Measurements from ENCODE around the gene TCEAL8.

Gene TCEAL8, protein sequence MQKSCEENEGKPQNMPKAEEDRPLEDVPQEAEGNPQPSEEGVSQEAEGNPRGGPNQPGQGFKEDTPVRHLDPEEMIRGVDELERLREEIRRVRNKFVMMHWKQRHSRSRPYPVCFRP

DNA sequence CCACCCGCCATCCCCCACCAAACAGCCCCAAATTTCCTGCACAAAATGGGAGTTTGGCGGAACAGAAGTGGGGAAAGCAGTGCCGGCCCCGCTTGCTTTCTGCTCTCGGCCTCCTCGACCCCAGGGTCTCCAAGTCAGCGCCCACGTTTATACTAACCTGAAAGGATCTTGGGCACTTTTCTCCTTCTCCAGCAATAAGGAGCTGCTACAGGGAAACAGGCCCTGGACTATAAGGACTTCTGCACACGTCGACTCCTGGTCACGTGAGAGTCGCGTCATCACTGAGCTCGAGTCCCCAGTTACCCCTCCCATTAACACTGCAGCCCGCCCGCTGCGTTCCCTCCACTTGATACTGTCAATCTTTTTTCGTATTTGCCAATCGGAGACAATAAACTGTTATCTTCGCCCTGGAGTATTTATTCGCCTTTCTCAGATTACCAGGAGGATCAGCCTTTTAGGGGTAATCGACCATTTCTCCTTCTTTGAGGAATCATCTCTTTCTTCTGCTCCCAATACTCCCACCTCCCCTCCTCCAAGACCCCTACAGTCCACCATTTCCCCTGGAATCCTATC lies at the start of gene TCEAL8:
TSS of gene TCEAL8 (minus strand) at position 235 of the 573 bp plus-strand sequence. CDS start 1,176 bp downstream, outside the sequence.
- H3K36me3 ChIP-seq (ENCODE audit: control insufficient read depth, insufficient read depth, low read length, severe bottlenecking), result no peaks in the 10 kb centered on the region
- no peaks in the 10 kb centered on the region for H3K9me3 ChIP-seq (ENCODE audit: control insufficient read depth, low read length)
- peak; percentile 86 for DNase-seq (ENCODE audit: low read depth)
- peak within 1 kb of the TSS; percentile 93 for H3K9ac ChIP-seq (ENCODE audit: low read length)
- H3K27me3 ChIP-seq (replicated peaks; ENCODE audit: control insufficient read depth, insufficient read depth, low read length), result peaks cover 17% of the 10 kb centered on the region
- H3K4me1 ChIP-seq (ENCODE audit: control insufficient read depth, insufficient read depth, low read length), result no peaks in the 10 kb centered on the region
- H3K4me3 ChIP-seq (ENCODE audit: low read length), result peak within 1 kb of the TSS; percentile 93

DNA sequence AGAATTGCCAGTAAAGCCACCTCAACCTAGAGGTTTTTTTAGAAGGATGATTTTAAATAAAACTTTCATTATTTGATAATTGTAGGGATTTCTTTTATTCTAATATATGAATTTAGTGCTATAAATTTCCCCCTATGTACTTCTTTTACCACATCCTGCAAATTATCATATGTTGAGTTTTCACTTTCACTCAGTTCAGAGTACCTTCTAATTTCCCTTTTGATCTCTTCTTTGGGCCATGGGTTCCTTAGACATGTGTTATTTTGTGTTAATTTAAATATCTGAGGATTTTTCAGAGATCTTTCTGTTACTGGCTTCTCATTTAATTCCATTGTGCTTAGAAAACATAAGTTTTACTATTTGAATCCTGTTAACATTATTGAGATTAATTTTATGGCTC lies 49.8 kb upstream of the TCEAL8 start:
- peaks cover 10% of the 10 kb centered on the region for H3K9me3 ChIP-seq (ENCODE audit: control insufficient read depth, low read length)
- no peaks in the 10 kb centered on the region for H3K36me3 ChIP-seq (ENCODE audit: control insufficient read depth, insufficient read depth, low read length, severe bottlenecking)
- H3K9ac ChIP-seq (ENCODE audit: low read length), result no peak overlapping the region
- H3K4me3 ChIP-seq (ENCODE audit: low read length), result no peak overlapping the region
- no peaks in the 10 kb centered on the region for H3K4me1 ChIP-seq (ENCODE audit: control insufficient read depth, insufficient read depth, low read length)
- peaks cover 40% of the 10 kb centered on the region for H3K27me3 ChIP-seq (replicated peaks; ENCODE audit: control insufficient read depth, insufficient read depth, low read length)
- no peak for DNase-seq (ENCODE audit: low read depth)

DNA sequence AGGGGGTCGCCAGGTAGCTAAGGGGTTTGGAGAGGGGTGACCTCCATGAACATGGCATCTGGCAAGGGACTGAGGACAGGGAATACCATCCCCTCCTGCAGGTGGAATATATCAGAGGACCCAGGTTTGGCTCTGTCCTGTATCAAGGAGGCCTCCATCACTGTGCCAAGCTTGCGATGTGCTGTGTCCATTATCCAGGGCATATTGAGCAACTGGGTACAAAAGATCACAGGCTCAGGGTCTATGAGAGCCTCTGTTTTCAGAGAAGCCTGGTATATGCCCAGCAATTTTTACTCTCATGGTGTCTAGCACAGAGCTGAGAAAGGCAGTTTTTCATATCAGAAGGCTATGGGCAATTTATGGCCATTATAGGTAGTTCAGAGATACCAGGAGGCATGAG lies 38.2 kb upstream of the TCEAL8 start:
- Histone ChIP-seq H3K4me1 (ENCODE audit: control insufficient read depth, insufficient read depth, low read length) (no peaks in the 10 kb centered on the region), H3K9me3 (ENCODE audit: control insufficient read depth, low read length) (peaks cover 11% of the 10 kb centered on the region), H3K9ac (ENCODE audit: low read length) (no peak overlapping the region), H3K27me3 (replicated peaks; ENCODE audit: control insufficient read depth, insufficient read depth, low read length) (peaks cover 24% of the 10 kb centered on the region), H3K4me3 (ENCODE audit: low read length) (no peak overlapping the region), H3K36me3 (ENCODE audit: control insufficient read depth, insufficient read depth, low read length, severe bottlenecking) (no peaks in the 10 kb centered on the region)
- DNase-seq (ENCODE audit: low read depth), result no peak

DNA sequence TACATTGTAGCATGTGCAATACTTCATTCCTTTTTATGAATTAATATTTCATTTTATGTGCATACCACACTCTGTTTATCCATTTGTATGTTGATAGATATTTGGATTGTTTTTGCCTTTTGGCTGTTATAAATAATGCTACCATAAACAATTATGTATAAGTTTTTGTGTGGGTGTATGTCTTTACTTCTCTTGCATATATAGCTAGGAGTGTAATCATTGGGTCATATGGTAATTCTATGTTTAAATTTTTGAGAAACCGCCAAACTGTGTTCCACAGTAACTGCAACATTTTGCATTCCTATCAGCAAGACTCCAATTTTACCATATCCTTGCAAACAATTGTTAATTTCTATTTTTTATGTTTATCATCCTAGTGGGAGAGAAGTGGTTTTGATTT lies 24.7 kb upstream of the TCEAL8 start:
- no peaks in the 10 kb centered on the region for H3K9me3 ChIP-seq (ENCODE audit: control insufficient read depth, low read length)
- no peaks in the 10 kb centered on the region for H3K36me3 ChIP-seq (ENCODE audit: control insufficient read depth, insufficient read depth, low read length, severe bottlenecking)
- peaks cover 41% of the 10 kb centered on the region for H3K27me3 ChIP-seq (replicated peaks; ENCODE audit: control insufficient read depth, insufficient read depth, low read length)
- H3K4me1 ChIP-seq (ENCODE audit: control insufficient read depth, insufficient read depth, low read length), result no peaks in the 10 kb centered on the region
- no peak overlapping the region for H3K4me3 ChIP-seq (ENCODE audit: low read length)
- H3K9ac ChIP-seq (ENCODE audit: low read length), result no peak overlapping the region
- no peak for DNase-seq (ENCODE audit: low read depth)

DNA sequence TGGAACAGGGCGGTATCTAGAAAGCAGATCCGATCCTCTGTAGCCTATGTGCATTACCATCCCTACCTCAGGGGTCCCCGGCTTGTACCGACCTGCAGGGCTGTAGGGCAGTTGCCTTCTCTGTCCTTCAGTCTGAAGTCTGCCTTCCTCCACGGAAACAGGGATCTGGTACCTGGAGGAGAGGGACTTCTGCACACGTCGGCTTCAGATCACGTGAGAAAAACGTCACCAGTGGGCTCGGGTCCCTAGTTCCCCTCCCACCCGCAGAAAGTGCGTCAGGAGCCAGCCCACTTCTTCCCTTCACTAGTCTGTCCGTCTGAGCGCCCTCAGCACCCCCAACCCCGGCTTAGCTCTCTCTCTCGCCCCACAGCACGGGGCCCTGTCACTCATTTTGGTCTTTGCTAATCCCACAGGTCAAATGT lies 21.6 kb upstream of the TCEAL8 start, which contains the start of gene TCEAL5:
TSS of gene TCEAL5 (minus strand) at position 170 of the 422 bp plus-strand sequence. CDS start 2,187 bp downstream, outside the sequence.
- Histone ChIP-seq H3K9me3 (ENCODE audit: control insufficient read depth, low read length) (no peaks in the 10 kb centered on the region), H3K4me1 (ENCODE audit: control insufficient read depth, insufficient read depth, low read length) (no peaks in the 10 kb centered on the region), H3K27me3 (replicated peaks; ENCODE audit: control insufficient read depth, insufficient read depth, low read length) (peaks cover 61% of the 10 kb centered on the region), H3K4me3 (ENCODE audit: low read length) (no peak within 1 kb of the TSS), H3K36me3 (ENCODE audit: control insufficient read depth, insufficient read depth, low read length, severe bottlenecking) (no peaks in the 10 kb centered on the region), H3K9ac (ENCODE audit: low read length) (no peak within 1 kb of the TSS)
- no peak for DNase-seq (ENCODE audit: low read depth)

DNA sequence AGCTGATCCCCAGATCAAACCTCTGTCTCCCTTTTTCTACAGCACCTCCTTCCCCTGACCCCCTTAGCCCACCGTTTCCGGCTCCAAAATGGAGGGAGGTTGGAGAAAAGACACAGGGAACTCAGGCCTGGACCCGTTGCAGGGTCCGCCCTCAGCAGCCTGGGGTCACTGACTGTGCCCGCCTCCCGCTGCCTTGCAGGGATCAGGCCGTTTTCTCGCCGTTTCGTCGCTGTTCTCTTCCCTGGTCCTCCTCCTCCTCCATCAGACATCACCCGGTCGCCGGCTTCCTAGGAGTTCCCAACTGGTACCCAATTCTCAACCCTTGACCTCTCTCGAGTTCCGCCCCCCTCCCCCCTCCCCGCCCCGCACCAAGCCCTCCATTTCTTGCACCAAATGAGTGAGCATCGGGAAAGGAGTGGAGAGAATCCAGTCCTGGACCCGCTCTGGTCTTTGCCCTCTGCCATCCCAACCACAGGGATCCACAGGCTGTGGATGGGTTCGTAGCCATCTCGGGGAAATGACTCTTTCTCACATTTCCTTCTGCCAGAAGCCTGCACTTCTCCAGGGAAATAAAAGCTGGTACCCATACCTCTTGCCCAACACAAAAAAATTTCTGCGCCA lies 21.1 kb upstream of the TCEAL8 start:
- Histone ChIP-seq H3K27me3 (replicated peaks; ENCODE audit: control insufficient read depth, insufficient read depth, low read length) (peaks cover 64% of the 10 kb centered on the region), H3K4me1 (ENCODE audit: control insufficient read depth, insufficient read depth, low read length) (no peaks in the 10 kb centered on the region), H3K9ac (ENCODE audit: low read length) (no peak overlapping the region), H3K4me3 (ENCODE audit: low read length) (no peak overlapping the region), H3K36me3 (ENCODE audit: control insufficient read depth, insufficient read depth, low read length, severe bottlenecking) (no peaks in the 10 kb centered on the region), H3K9me3 (ENCODE audit: control insufficient read depth, low read length) (no peaks in the 10 kb centered on the region)
- no peak for DNase-seq (ENCODE audit: low read depth)

DNA sequence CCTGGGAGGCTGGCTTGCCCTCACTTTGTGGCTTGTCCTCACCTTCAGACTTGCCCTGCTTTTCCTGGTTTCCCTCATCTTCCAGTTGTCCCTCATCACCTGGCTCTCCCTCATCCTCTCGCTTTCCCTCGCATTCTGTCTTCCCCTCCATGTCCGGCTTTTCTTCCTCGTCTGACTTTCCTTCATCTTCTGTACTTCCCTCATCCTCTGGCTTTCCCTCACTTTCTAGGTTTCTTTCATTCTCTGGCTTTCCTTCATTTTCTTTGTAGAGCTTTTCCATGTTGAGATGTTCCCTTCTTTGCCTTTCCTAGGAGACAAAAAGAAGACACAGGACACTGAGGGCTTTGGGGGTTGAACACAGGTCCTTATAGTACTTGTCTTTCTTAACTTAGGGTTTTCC lies 19.3 kb upstream of the TCEAL8 start:
- Histone ChIP-seq H3K4me1 (ENCODE audit: control insufficient read depth, insufficient read depth, low read length) (no peaks in the 10 kb centered on the region), H3K36me3 (ENCODE audit: control insufficient read depth, insufficient read depth, low read length, severe bottlenecking) (no peaks in the 10 kb centered on the region), H3K9ac (ENCODE audit: low read length) (no peak overlapping the region), H3K4me3 (ENCODE audit: low read length) (no peak overlapping the region), H3K27me3 (replicated peaks; ENCODE audit: control insufficient read depth, insufficient read depth, low read length) (peaks cover 70% of the 10 kb centered on the region), H3K9me3 (ENCODE audit: control insufficient read depth, low read length) (no peaks in the 10 kb centered on the region)
- no peak for DNase-seq (ENCODE audit: low read depth)

DNA sequence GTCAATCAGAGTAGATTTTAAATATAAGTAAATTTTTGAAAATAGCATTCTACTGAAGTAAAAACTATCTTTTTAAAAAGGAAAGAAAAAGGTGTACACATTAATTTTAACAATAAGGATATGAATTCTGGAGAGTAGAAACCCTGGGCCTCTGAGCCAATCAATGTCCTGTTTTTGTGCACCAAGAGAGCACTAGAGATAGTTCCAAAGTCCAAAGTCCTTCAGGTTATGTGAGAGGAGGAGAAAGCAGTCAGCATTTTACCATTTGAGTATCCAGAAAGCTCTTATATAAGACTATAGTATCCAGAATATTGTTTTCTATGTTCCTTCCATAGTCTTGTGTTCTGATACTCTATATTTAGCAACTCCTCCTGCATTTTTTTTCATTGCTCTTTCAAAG lies 3.3 kb upstream of the TCEAL8 start:
- peaks cover 9% of the 10 kb centered on the region for H3K9me3 ChIP-seq (ENCODE audit: control insufficient read depth, low read length)
- H3K36me3 ChIP-seq (ENCODE audit: control insufficient read depth, insufficient read depth, low read length, severe bottlenecking), result no peaks in the 10 kb centered on the region
- no peak overlapping the region for H3K4me3 ChIP-seq (ENCODE audit: low read length)
- peaks cover 17% of the 10 kb centered on the region for H3K27me3 ChIP-seq (replicated peaks; ENCODE audit: control insufficient read depth, insufficient read depth, low read length)
- H3K9ac ChIP-seq (ENCODE audit: low read length), result no peak overlapping the region
- no peak for DNase-seq (ENCODE audit: low read depth)
- H3K4me1 ChIP-seq (ENCODE audit: control insufficient read depth, insufficient read depth, low read length), result no peaks in the 10 kb centered on the region

DNA sequence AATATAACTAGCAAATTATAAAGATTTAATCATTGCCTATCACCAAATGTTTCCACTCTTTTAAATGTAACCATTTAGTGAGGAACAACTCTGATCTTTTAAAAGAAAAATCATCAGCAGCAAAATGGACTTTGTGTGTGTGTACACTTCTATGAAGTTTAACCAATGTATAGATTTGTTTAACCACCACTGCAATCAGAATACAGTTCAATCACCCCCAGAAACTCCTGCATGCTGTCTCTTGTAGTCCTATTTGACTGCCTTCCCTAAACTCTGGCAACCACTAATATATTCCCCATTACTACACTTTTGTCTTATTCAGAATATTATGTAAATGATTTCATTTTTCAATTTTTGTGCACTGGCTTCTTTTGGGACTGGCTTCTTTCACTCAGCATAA lies 1.7 kb upstream of the TCEAL8 start:
- no peak for DNase-seq (ENCODE audit: low read depth)
- Histone ChIP-seq H3K27me3 (replicated peaks; ENCODE audit: control insufficient read depth, insufficient read depth, low read length) (peaks cover 11% of the 10 kb centered on the region), H3K36me3 (ENCODE audit: control insufficient read depth, insufficient read depth, low read length, severe bottlenecking) (no peaks in the 10 kb centered on the region), H3K9me3 (ENCODE audit: control insufficient read depth, low read length) (no peaks in the 10 kb centered on the region), H3K4me3 (ENCODE audit: low read length) (no peak overlapping the region), H3K9ac (ENCODE audit: low read length) (no peak overlapping the region), H3K4me1 (ENCODE audit: control insufficient read depth, insufficient read depth, low read length) (no peaks in the 10 kb centered on the region)

DNA sequence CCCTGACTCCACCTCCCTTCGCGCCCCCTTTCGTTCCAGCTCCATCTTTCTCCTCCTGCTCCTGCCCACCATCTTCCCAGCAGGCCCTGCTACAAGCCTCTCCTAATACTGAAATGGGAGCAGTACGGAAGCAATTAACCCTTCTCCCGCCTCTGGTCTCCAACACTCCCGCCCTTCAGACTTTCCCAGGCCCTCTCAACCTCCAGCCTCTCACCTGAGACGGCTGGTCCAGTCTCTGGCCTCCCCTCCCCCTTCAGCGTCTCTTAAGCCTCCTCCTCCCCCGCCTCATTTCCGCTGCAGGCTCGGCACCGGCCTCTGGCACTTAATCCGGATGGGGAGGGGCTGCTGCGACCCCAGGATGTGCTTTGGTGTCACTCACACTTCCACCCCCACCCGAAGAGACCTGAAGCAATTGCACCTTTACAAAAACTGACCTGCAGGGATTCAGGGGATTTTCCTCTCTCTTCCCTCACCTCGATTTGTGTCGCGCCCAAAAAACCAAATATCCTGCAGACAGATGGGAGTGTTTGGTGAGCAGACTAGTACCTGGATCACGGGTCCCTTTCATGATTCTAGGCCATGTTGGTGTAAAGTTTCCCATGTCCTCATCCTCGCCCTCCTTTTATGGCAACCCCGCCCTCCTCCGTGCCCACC lies 657 bp downstream of the TCEAL8 start:
- DNase-seq (ENCODE audit: low read depth), result peak; percentile 51

DNA sequence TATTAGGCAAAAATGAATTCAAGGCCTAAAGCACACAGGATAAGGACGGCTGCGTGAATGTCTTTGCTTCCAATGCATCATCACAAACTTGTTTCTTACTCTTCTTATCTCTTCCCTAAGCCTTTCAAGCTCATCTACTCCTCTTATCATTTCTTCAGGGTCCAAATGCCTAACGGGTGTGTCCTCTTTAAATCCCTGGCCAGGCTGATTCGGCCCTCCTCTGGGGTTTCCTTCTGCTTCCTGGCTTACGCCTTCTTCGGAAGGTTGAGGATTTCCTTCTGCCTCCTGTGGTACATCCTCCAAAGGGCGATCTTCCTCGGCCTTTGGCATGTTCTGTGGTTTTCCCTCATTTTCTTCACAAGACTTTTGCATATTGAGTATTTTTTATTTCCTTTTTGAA lies 1.3 kb downstream of the TCEAL8 start:
- peak; percentile 26 for DNase-seq (ENCODE audit: low read depth)
- no peaks in the 10 kb centered on the region for H3K9me3 ChIP-seq (ENCODE audit: control insufficient read depth, low read length)
- H3K36me3 ChIP-seq (ENCODE audit: control insufficient read depth, insufficient read depth, low read length, severe bottlenecking), result no peaks in the 10 kb centered on the region
- peaks cover 13% of the 10 kb centered on the region for H3K27me3 ChIP-seq (replicated peaks; ENCODE audit: control insufficient read depth, insufficient read depth, low read length)
- H3K9ac ChIP-seq (ENCODE audit: low read length), result peak overlapping the region; percentile 93
- H3K4me1 ChIP-seq (ENCODE audit: control insufficient read depth, insufficient read depth, low read length), result no peaks in the 10 kb centered on the region
- H3K4me3 ChIP-seq (ENCODE audit: low read length), result peak overlapping the region; percentile 93

More for the DNA sequence above, 657 bp downstream of the TCEAL8 start:
- Histone ChIP-seq H3K27me3 (replicated peaks; ENCODE audit: control insufficient read depth, insufficient read depth, low read length) (peaks cover 17% of the 10 kb centered on the region), H3K9ac (ENCODE audit: low read length) (peak overlapping the region; percentile 93), H3K36me3 (ENCODE audit: control insufficient read depth, insufficient read depth, low read length, severe bottlenecking) (no peaks in the 10 kb centered on the region), H3K9me3 (ENCODE audit: control insufficient read depth, low read length) (no peaks in the 10 kb centered on the region), H3K4me1 (ENCODE audit: control insufficient read depth, insufficient read depth, low read length) (no peaks in the 10 kb centered on the region), H3K4me3 (ENCODE audit: low read length) (peak overlapping the region; percentile 93)

All from adipocyte (in vitro differentiated cells).